GM19099 (cell line): Measurements from ENCODE around the gene GDPD1.
A peak's percentile ranks its signal among the peaks of the same experiment; 100 is the strongest.

Experiments used
- POLR2A ChIP-seq: IDR thresholded peaks from 3 replicates; pipeline ENCODE4 v1.6.1; 2011; ENCODE audit warnings: low read depth; ENCODE audit not compliant: insufficient read length; ENCODE audit errors: extremely low read depth

The GDPD1 gene

GRCh38 chr17:59220328-59221158 is at the start of gene GDPD1:
TSS of gene GDPD1 (plus strand) at chr17:59220511. CDS start at chr17:59220610, 99 bp downstream.
- peak; percentile 56 for TF ChIP-seq POLR2A

GRCh38 chr17:59172436-59173004 is 47.8 kb upstream of the GDPD1 start:
- no peak for TF ChIP-seq POLR2A

GRCh38 chr17:59174671-59175070 is 45.6 kb upstream of the GDPD1 start:
- no peak for TF ChIP-seq POLR2A

DNA sequence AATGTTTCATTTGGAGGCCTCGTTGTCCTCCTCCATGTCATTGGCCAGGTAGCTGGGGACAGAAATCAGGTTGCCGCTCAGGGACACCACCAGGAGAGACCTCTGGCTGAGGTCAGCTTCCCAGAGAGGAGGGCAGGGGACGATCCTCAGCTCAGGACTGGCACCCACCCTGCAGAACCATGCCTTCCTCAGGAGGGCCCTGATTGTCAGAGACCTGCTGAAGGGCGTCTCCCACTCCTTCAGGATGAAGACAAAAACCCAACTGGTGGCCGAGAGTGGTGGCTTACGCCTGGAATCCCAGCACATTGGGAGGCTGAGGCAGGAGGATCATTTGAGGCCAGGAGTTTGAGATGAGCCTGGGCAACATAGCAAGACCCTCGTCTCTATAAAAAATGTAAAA is 45.2 kb upstream of the GDPD1 start:
- no peak for TF ChIP-seq POLR2A

DNA sequence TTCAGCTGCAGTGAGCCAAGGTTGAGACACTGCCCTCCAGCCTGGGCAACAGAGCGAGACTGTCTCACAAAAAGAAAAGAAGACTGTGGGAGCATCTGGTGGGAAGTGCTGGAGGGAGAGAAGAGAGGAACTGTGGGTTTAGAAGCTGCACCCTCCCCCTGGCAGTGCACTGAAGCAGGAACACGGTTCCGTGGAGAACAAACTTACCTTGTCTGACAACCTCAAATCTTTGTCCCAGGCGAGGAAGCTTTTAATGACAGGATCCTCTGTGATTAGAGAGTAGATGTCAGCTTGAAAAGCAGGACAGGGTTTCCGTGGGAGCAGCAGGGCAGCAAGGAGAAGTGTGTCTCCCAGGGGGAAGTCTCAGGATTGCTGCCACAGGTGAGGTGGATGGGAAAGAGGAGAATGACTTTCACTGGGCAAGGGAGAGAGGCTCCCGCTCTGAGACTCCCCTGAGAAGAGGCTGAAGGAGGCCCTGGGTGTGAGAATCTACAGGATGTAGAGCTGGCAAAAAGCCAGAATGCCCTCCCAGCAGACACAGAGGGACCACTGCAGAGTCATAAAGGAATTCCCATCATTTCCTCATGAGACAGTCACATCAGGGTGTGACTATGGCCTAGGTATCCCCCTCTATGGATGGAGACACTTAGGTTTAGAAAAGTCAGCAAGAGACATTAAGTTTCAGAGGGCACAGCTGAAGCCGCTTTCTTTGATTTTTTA is 41.9 kb upstream of the GDPD1 start:
- no peak for TF ChIP-seq POLR2A

DNA sequence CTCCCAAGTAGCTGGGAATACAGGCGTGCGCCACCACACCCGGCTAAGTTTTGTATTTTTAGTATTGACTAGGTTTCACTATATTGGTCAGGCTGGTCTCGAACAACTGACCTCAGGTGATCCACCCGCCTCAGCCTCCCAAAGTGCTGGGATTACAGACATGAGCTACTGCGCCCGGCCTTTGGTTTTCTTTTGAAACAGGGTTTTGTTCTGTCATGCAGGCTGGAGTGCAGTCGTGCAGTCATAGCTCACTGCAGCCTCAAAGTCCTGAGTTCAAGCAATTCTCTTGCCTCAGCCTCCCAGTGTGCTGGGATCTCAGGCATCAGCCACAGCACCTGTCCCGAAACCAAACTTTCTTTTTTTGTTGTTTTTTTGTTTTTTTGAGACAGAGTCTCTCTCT is 39.7 kb upstream of the GDPD1 start:
- no peak for TF ChIP-seq POLR2A

GRCh38 chr17:59181481-59181880 is 38.8 kb upstream of the GDPD1 start:
- no peak for TF ChIP-seq POLR2A

DNA sequence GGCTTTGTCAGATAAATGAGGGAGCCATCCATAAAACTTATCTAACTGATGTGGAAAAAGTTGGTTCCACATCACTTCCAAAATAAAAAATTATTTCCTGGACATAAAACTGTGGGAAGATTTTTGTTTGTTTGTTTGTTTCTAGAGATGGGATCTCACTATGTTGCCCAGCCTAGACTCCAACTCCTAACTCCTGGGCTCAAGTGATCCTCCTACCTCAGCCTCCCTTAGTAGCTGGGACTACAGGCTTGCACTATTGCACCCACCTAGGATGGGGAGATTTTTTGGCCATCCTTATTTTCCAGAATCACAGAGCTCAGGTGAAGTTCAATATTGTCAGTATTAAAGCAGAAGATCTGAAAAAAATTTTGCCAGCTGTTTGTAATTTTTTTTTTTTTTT is 34.3 kb upstream of the GDPD1 start:
- no peak for TF ChIP-seq POLR2A

DNA sequence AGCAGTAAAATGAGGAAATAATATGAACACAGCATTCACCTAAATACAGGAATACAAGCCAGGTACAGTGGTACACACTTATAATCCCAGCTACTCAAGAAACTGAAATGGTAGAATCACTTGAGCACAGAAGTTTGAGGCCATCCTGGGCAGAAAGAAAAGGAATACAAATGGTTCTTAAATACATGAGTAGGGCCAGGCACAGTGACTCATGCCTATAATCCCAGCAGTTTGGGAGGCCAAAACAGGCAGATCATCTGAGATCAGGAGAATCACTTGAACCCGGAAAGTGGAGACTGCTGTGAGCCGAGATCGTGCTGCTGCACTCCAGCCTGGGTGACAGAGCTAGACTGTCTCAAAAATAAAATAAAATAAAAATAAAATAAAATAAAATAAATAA is 33.5 kb upstream of the GDPD1 start:
- no peak for TF ChIP-seq POLR2A

DNA sequence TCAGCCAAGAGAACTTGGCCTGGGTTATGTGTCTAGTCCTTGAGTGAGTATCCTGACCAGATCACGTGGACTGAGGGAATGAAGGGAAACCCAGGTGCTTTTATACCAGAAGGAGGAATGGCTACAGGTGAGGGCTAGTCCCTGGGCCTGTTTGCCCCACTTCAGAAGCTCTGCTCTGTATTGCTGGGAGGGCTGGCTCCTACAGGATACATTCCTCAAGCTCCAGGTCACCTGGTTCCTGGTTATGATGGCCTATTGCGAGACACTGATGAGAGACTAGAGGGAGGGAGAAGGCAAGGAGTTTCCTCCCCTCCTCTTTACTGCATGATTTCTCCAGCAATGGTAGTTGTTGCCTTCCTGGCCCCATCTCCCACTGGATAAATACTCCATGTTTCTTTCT is 29.5 kb upstream of the GDPD1 start:
- TF ChIP-seq POLR2A: no peak

DNA sequence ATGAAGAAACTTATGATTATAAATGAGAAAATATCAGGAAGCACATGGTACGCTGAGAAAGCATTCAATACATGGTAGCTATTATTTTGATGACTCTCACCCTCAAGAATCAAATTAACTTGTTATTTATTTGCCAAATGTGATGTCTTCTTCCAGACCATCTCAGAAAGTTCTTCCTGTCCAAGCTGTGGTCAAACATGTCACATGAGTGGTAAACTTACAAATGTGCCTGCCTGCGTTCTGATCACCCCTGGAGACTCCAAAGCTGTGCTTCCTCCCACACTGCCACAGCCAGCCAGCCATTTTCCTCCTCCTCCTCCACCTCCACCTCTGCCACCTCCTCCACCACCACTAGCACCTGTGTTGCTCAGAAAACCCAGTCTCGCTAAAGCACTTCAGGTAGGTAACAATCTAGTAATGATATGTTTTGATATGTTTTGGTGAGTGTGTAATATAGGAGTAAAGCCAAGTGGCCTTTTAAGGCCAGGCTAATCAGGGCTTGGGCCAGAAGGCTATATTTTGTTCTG is 26.9 kb upstream of the GDPD1 start:
- no peak for TF ChIP-seq POLR2A

DNA sequence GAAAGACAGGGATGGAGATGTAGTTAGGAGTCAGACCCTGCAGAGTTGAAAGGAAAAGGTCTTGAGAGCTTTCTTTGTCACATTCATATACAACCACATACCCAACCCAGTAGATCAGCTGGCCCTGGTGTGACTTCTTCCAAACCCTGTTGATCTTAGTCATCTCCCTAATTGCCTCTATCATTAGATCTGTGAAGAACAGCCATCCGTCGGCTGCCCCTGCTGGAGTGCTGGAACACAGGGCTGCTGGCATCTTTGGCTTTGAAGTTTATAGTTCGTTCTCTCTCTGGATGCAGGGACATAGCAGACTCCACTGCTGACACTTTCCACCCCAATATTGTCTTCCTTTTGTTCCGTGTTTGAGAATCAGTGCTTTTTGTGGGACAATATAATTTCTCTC is 20.9 kb upstream of the GDPD1 start:
- no peak for TF ChIP-seq POLR2A

- TF ChIP-seq POLR2A: no peak
Measured at GRCh38 chr17:59202320-59202719, 18.0 kb upstream of the GDPD1 start.

DNA sequence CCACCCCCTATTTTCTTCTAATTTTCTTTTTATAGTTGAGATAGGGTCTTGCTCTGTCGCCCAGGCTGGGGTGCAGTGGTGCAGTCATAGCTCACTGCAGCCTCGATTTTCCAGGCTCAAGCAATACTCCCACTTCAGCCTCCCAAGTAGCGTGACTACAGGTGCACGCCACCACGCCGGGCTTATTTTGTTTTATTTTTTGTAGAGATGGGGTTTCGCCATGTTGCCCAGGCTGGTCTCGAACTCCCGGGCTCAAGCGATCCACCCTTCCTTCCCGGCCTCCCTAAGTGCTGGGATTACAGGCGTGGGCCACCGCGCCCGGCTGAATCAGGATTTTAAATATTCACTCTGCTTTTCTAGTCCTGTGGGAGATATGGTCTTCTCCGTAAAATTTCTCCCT is 941 bp upstream of the GDPD1 start:
- TF ChIP-seq POLR2A: no peak

DNA sequence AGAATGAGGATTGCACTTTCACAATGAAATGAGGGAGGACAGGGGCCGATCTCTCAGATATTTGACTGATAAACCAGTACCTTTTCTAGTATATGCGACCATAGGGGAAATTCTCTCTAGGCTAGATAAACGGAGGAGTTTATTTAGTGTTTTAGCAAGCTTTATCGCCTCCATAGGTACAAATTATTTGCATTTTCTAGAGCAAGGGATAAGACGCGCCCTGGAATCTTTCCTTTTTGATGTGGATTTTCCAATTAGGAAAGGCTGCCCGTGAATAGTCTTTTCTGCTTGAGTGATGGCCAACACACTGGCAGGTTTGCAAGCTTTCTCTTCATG is 351 bp upstream of the GDPD1 start:
- no peak for TF ChIP-seq POLR2A
